HFFc6 (cell line): ENCODE results near the gene MAP4K4. TPM values are rescaled to one million over a fixed set of nuclear protein-coding genes. Genes with fewer than 3 reads are reported as not detected.

Experiments
- DNase-seq: peaks from one replicate; pipeline ENCODE4 v3.0.0-alpha.2; 2018
- H3K27ac Mint-ChIP-seq: 2 replicates; pipeline ENCODE4 v1.8.0; 2020; ENCODE audit warnings: mild to moderate bottlenecking, mixed read lengths
- H3K27me3 Mint-ChIP-seq: 2 replicates; pipeline ENCODE4 v1.8.0; 2021; ENCODE audit warnings: mild to moderate bottlenecking, moderate library complexity, mixed read lengths; ENCODE audit not compliant: insufficient read depth
- H3K36me3 Mint-ChIP-seq: 2 replicates; pipeline ENCODE4 v1.8.0; 2021; ENCODE audit warnings: low read depth, mixed read lengths
- H3K4me1 Mint-ChIP-seq: 2 replicates; pipeline ENCODE4 v1.8.0; 2020; ENCODE audit warnings: low read depth, mixed read lengths
- H3K4me3 Mint-ChIP-seq: 2 replicates; pipeline ENCODE4 v1.8.0; 2020; ENCODE audit warnings: mild to moderate bottlenecking, moderate library complexity, mixed read lengths
- H3K9me3 Mint-ChIP-seq: 2 replicates; pipeline ENCODE4 v1.8.0; 2020; ENCODE audit warnings: mild to moderate bottlenecking, mixed read lengths
- total RNA-seq, 6 experiments: library from RNA; stranded (reverse); fragmentation: NEBNext Ultra II Directional; extraction: Animal tissue kit (Norgen Biotek cat#: 25700); gene quantifications; 2 replicates in 1 of 6; 3 replicates in 5 of 6; pipeline ENCODE4 v1.2.3, GENCODE V29; 2021
- TF ChIP-seq, protein P1 (sequence below): fragments of 200-600 bp; sonication (generic); IDR thresholded peaks from 2 replicates; pipeline ENCODE4 v1.5.0; 2021; ENCODE audit warnings: antibody characterized with exemption, mild to moderate bottlenecking

Gene MAP4K4
- total RNA-seq, 6 experiments from 2014 or later: 103 to 124 (median 121) TPM

DNA sequence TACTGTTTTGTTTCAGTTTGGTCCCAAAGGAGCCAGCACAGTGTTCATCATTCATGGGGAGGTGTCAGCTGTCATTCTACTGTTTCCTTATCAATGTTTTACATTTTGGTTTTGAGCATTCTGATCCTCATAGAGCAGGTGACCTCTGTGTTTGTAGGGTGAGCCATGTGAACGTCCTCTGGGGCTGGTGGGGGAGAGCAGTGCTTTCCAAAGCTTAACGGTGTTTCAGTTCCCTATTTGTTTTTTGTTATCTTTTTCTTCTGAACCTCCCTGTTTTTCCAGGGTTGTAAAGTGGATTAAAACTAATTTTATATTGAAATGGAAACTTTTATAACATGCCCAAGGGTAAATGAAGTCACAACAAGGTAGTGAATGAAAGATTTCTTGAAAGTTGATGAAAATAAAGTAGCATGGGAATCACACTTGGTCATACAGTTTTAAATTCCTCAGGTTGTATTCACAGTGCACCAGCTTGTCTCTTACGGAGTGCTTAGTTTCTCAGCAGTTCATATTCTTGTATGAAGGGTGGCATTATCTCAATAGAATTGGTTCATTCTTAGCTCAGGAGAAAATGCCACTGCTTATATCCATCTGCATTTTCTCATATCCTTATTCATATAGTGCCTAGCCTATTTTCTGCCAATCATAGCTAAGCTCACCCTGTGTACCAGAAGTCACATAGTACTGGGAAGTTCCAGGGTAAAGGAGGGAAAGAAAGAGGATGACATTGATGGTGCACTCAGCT is 54.5 kb downstream of the MAP4K4 start:
- H3K27ac Mint-ChIP-seq: peak overlapping the region; percentile 60
- no peaks in the 10 kb centered on the region; the same call in 1 of the 2 replicates for H3K27me3 Mint-ChIP-seq
- peaks cover 72% of the 10 kb centered on the region for H3K4me1 Mint-ChIP-seq
- H3K36me3 Mint-ChIP-seq: peaks cover 3% of the 10 kb centered on the region; the same call in 1 of the 2 replicates
- no peak for DNase-seq
- H3K4me3 Mint-ChIP-seq: peak overlapping the region; percentile 40
- no peaks in the 10 kb centered on the region for H3K9me3 Mint-ChIP-seq
- TF ChIP-seq, protein P1, sequence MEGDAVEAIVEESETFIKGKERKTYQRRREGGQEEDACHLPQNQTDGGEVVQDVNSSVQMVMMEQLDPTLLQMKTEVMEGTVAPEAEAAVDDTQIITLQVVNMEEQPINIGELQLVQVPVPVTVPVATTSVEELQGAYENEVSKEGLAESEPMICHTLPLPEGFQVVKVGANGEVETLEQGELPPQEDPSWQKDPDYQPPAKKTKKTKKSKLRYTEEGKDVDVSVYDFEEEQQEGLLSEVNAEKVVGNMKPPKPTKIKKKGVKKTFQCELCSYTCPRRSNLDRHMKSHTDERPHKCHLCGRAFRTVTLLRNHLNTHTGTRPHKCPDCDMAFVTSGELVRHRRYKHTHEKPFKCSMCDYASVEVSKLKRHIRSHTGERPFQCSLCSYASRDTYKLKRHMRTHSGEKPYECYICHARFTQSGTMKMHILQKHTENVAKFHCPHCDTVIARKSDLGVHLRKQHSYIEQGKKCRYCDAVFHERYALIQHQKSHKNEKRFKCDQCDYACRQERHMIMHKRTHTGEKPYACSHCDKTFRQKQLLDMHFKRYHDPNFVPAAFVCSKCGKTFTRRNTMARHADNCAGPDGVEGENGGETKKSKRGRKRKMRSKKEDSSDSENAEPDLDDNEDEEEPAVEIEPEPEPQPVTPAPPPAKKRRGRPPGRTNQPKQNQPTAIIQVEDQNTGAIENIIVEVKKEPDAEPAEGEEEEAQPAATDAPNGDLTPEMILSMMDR: no peak

DNA sequence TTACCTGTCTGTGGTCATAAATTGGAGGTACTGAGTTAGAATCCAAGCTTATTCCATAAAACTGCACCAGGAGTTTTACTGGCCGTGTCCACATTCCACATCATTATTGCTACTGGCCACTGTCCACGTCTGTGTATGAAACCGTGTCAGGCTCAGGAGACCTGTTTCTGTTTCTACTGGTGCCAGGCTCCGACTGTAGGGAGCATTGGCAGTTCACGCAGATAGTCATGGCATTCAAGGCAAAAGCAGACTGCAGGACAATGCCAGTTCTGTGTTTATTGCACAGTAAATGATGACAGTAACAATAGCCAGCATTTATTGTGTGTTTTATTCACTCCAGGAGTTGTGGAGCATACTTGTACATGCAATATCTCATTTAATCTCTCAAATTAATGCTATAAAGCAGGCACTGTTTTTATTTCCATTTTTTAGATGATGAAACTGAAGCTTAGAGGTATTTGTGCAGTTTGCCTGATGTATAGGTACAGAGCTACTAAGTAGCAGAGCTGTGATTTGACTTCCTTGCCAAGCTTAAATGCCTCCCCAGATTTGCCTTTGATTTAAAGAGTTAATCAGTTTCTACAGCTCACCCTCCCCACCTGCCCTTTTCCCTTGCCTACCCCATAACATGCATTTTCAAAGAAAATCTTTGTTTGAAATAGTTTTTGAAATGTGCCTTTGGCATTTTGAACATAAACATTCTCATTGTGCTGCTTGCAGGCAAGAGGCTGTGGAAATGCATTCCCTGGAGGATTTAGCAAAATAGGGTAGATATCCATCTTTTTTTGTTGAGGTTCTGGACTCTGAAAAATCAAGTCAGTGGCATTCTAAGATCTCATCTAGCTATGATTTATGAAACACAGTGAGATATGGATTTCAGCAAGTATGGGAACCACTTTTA is 55.5 kb downstream of the MAP4K4 start:
- Mint-ChIP-seq H3K36me3 (peaks cover 4% of the 10 kb centered on the region), H3K4me1 (peaks cover 72% of the 10 kb centered on the region), H3K9me3 (no peaks in the 10 kb centered on the region), H3K4me3 (0 out of 2 replicates have a peak overlapping the region, but pooled peaks have one; percentile 2), H3K27me3 (no peaks in the 10 kb centered on the region; the same call in 1 of the 2 replicates), H3K27ac (peak overlapping the region; percentile 60)
- DNase-seq: no peak
- TF ChIP-seq, protein P1: no peak

DNA sequence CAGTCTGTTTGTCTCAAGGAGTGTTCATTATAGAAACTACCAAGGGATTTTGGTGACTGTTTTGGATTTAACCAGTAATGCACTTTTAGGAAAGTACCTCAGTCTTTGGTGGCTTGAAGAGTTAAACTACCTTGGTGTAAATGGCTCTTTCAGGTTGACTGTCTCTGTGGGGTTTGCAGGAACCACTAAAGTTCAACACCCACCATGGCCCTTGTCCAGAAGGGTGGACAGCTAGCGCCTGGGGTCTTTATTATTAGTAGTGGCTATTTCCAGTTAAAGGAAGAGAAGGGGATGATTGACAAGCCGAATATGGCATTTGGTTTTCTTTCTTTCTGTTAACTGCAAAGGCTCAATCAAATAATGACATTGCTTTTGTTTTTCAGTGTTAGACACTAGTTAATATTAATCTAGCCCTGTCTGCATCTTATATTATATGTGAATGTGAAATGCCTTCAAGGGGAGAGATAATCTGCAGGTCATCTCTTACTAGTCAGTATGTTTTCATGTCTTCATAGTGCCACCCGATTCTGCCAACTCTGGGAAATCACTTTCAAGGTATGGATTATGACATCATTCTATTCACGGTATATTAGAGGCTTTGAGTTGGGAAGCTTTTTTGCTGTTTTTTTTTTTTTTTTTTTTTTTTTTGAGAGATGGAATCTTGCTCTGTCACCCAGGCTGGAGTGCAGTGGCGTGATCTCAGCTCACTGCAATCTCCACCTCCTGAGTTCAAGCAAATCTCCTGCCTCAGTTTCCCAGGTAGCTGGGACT is 56.4 kb downstream of the MAP4K4 start:
- TF ChIP-seq, protein P1: no peak
- Mint-ChIP-seq H3K27me3 (no peaks in the 10 kb centered on the region; the same call in 1 of the 2 replicates), H3K4me1 (peaks cover 76% of the 10 kb centered on the region), H3K36me3 (peaks cover 7% of the 10 kb centered on the region), H3K27ac (peak overlapping the region; percentile 2; the same call in 1 of the 2 replicates), H3K9me3 (no peaks in the 10 kb centered on the region), H3K4me3 (0 out of 2 replicates have a peak overlapping the region, but pooled peaks have one; percentile 17)
- no peak for DNase-seq

DNA sequence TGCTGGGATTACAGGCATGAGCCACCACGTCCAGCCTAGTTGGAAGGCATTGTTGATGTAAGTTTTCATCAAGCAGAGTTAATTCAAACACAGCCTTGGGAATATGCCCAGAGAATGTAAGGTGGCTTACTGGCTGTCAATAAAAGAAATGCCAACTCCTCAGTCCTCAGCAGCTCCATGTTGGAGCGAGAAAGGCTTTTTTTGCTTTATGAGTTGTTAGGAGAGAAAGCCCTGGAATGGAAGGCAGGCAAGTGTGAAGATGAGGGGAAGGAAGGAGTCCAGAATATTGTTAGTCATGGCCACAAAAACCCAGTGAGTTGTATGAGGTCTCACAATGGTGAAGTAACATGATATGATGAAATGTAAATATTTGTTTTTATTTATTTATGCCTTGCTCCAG is 57.1 kb downstream of the MAP4K4 start:
- Mint-ChIP-seq H3K4me1 (peaks cover 80% of the 10 kb centered on the region), H3K9me3 (no peaks in the 10 kb centered on the region), H3K4me3 (no peak overlapping the region), H3K27ac (peak overlapping the region; percentile 2), H3K36me3 (peaks cover 7% of the 10 kb centered on the region), H3K27me3 (no peaks in the 10 kb centered on the region; the same call in 1 of the 2 replicates)
- TF ChIP-seq, protein P1: no peak
- DNase-seq: peak; percentile 32

DNA sequence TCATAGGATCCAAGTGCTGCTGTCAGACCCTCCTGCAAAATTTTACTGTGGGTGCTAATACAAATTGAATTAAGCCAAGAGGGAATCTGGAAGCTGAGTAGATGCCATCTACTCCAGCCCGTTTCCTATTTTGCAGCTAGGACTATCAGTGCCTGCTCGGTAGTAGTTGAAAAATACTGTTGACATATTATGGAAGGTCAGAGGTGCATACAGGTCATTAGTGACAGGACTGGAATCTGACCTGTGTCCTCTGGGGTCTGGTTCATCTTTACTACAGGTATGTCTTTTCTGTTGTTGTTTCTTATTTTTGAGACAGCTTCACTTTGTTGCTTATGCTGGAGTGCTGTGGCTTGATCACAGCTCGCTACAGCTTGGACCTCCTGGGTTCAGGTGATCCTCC is 58.8 kb downstream of the MAP4K4 start:
- H3K4me1 Mint-ChIP-seq: peaks cover 76% of the 10 kb centered on the region
- TF ChIP-seq, protein P1: no peak
- no peak overlapping the region for H3K4me3 Mint-ChIP-seq
- no peaks in the 10 kb centered on the region for H3K9me3 Mint-ChIP-seq
- no peak for DNase-seq
- peaks cover 9% of the 10 kb centered on the region for H3K36me3 Mint-ChIP-seq
- no peak overlapping the region for H3K27ac Mint-ChIP-seq
- no peaks in the 10 kb centered on the region; the same call in 1 of the 2 replicates for H3K27me3 Mint-ChIP-seq
